SKM-1 (cell line): ENCODE data around the gene SSTR4.

ENCODE experiments used
- DNase-seq: peaks from one replicate; lab custom pipeline; 2025; ENCODE audit not compliant: unreplicated experiment; lab: John Stamatoyannopoulos, UW

SSTR4 gene

DNA sequence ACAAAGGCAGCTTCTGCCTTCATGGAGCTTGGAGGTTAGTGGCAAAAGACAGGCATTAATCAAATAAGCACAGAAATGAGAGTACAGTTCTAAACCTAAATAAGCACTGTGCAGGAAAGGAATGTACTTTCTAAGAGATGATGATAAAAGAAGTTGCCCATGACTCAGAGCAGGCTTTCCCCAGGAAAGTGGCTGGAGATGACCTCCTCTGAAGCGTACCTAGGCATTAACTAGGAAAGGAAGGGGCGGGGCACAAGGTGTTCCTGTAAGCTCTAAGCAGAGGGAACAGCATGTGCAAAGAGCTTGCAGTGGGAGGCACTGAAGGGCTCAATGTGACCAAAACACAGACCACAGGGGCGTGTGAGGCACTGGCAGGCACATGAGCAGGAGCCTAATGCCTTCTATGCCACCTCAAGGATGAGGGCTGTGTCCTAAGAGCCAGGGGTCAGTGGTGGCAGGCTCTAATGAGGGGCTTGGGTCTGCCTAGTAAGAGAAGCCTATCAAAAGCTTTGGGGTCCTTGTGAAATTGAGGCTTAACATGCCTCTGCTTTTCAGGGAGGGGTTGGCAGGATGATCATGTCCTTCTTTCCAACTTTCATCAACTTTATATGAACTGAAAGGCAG is 4.9 kb downstream of the SSTR4 start:
- no peak for DNase-seq

DNA sequence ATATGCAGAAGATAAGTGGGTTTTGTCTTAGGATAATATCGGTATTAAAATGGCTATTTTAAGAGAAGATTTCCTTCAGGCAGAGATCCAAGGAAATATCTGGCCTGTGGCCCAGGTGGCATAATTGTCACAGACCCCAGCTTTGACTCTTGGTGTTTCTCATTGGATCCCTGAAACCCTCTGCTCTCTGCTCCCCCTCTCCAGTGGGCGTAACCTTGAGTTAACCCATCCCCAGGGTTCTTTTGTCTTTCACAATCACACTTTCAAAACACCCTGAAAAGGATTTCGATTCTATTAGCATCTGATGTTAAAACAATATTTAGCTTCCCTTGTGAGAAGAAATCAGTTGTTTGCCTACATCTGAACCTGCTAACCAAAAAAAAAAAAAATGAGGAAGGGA is 7.2 kb downstream of the SSTR4 start:
- DNase-seq = no peak

DNA sequence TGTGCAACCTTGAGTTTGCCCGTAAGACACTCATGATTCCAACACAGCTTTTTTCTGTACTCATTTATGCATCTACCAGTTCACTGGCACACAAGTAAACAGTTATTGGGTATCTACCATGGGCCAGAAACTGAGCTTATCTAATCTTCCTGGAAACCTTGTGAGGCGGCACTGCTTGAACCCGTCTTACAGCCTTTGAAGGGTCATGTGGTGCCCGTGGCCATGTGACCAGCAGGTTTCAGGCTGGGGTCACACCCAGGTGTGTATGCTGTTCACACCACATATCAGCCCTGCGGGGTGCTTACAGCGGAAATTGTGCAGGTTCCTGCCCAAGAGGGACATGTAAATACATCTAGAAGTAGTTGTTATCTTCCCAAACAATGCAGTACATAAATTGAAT is 8.3 kb downstream of the SSTR4 start:
- no peak for DNase-seq

DNA sequence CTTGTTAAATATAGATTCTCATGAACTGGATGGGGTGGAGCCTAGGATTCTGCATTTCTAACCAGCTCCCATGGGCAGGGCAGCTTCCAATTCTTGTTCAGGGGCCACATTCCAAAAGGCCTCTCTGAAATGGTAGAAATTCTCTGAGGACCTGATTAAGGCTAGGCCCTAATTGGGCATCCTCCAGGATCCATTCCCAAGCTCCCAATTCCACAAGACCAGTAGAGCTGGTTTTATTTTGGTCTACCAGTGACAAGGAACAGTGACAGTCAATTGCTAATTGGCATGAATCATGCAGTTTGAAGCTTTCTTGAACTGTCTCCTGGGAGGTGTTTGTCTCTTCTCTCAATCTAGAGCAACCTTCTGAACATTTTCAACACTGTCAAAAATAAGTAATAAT is 11.3 kb downstream of the SSTR4 start:
- no peak for DNase-seq

DNA sequence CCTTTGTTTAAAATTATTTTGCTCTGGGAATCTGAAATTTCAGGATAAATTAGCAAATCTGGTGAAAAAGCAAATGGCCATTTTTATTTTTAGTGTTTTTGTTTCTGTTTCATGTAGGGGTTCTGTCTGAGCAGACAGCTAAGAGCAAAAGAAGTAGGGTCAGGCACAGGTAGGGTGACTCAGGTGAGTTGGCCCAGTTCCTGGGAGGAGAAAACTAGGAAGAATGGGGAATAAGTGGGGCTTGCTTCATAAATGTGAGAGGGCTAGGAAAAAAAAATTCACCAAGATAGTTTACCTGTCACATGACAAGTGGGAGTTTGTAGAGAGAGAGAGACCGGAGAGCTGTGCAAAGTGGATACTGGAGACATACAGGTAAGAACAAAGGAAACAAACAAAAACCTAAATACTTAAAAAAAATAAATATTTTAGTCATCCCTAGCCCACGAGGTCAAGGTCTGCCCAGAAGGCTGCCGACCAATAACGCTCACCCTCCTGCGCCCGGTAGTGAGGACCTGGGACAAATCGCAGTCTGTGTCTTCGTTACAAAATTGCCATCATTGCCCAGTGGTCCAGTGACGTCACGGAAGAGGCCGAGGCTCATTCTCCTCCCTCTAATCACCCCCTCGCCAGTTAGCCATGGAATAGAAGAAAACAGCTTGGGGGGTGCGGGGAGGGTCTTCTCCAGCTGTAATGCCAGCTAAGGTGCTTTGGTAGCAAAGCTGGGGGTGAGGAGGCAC is 12.1 kb downstream of the SSTR4 start:
- DNase-seq = no peak

DNA sequence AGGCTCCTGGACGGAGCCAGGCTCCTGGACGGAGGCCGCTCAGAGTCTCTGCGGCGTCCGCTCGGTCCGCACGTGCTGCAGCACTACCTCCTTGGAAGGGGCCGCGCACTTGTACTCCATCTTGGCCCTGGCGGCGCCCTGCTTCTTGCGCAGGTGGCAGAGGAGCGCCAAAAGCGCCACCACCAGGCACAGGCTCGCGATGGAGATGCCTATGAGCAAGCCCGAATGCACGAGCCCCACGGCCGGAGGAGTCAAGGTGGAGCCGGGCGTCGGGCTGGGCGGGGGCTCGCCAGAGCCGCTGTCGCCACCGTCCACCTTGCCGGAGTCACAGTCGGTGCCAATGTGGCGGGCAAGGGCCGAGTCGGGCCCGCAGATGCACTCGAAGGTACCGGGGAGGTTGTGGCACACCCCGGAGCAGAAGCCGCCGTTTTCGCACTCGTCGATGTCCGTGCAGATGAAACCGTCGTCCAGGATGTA is 12.7 kb downstream of the SSTR4 start:
- DNase-seq = no peak

DNA sequence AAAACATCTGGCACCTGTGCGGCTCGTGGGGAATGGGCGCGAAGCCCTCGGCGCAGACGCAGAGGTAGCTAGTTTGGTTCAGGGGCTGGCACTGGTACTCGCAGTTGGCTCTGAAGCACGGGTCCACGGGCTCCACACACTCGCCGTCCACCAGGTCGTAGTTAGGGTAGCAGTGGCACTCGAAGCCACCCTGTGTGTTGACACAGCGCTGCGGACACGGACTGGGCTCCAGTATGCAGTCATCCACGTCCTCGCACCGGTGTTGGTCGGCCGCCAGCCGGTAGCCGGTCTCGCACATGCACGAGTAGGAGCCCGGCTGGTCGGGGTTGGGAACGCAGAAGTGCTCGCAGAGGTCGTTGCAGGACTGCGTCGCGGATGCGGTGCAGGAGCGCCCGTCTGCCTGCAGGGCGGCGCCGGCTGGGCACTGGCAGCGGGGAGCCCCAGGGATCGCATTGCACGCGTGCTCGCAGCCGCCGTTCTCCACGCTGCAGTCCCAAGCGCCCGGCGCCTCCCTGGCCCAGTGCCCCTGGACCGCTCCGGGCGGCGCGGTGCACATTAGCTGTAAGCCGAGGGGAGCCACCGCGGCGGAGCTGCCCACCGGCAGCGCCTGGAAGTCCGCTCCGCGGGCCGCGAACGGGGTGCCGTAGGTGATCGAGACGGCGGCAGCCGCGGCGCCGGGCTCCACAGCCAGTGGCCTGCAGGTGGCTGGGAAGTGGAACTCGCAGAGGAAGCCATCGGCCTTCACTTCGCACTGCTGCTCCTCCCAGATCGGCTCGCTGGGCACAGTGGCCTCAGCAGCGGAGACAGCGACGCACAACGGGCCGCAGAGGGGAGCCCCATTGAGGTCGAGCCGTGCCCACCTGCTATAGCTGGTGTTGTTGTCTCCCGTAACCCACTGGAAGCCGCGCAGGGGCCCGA is 13.4 kb downstream of the SSTR4 start:
- peak; percentile 71 for DNase-seq

DNA sequence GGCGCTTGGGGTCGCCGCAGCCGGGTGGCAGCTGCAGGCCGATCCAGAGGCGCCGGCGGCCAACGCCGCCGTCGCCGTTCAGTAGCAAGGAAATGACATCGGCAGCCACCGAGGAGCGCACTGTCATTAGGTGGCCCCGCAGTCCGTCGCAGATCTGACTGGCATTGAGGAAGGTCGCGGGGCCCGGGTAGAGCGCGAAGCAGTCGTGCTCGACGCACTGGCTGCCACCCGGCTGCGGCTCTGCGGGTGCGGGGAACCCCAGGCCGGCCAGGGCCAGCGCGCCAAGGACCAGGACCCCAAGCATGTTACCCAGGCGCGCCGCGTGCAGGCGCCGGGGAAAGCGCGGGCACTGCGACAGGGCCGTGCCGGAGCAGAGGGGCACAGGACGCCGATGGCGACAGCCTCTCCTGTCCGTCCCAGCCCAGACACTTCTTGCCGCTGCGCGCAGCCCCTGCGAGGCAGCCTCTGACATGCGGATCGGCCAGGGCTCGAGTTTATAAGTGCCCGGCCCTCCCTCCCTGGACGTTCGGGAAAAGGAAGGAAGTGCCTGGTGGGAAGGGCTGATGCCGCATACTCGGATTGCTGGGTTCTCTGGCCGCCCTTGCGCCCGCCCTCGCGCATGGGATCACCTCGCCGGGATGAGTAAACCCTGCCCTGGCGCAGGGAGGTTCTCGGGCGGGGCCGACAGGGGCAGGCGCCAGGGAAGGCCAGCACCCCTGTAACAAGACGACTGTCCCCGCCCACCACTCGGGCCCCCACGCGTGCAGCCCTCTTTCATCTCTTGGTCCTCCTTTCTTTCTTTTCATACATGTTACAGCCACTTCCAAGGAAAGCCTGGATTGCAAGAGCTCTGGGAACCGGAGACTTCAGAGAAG is 14.3 kb downstream of the SSTR4 start, which contains the start of gene THBD:
THBD (minus strand) TSS at position 472 of the 875 bp plus-strand sequence; CDS start at position 304, 168 bp downstream.
- DNase-seq = no peak

DNA sequence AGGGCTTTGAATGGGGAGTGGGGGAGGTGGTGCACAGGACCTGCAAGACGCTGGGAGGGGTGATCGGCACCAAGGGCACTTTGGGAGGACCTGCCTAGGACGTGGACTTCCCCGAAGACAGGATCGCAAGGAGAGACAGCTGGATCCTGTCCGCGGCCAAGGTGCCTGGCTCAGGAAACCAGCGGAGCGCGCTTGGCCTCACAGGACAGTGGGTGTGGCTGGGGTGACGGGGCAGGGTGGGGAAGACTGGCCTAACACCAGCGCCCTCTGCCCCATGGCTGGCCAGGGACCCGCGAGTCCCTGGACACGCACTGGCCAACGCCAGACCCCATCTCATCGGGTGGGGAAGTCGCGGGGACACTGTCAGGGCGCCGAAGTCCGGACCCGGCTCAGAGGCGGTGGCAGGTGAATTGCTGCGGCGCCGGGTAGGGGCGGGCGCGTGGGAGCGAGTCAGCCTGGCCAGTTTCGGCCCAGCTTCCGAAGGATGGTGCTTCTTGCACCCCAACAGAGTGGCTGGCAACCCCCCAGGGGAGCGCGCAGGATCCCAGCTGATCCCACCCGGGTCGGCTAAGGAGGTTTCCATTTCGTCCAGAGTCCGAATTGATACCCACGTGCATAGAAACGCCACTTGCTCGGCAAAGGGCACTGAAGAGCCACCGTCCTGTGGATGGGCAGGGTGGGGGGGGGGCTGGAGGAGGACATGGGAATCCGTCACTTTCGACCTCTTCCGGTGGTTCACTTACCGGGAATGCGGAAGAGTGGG is 15.1 kb downstream of the SSTR4 start:
- DNase-seq = no peak

DNA sequence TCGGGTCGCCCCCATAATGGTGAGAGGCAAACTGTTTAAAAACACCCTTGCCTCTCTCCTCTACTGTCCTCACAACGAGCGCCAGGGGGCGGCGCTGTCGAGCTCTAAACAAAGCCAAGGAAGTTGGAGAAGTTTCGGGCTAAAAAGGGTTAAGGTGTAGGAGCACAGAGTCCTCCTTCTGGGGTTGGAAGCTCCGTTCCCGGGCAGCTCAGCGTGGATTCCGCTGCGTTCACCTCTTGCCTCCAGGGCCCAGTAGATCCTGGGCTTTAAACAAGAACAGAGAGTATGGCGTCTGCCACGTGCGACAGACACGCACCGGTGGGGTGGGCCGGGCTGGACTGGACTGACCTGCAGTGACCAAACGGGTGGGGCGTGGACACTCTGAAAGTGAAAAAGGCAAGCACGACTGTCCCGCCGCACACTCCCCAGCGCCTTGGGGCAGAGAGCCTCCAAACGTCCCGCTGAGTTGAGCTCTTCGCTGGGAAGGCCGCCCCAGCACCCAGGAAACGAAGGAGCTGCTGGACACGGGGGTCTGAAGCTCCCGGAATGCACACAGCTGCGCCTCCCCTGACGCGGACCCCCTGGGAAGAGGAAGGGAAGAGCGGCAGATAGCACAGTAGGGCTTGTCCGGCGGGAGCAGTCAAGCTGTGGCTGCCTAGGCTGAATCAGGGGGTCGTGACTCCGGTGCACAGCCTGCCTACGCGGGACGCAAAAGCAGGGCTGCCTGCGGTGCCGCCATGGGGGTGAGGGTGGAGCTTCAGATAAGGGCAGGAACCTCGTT is 15.9 kb downstream of the SSTR4 start:
- peak; percentile 47 for DNase-seq

DNA sequence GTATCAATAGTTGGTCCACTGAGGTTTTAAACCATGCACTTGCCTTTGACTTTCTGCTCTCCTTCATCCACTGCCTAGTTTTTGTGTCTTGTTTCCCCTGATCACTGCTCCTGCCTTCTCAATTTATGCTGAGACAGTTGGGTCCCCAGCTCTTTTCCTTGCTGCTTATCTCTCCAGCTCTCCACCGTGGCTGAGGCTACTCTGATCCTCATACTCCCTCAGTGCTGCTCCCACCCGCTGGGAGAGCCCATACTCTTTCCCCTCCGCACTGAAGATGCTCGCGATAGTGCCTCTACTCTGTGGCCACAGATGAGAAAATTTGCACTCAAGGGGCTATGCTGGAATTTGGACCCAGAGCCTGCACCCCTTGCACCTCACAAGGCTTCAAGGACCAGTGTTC is 17.8 kb downstream of the SSTR4 start:
- DNase-seq = no peak

DNA sequence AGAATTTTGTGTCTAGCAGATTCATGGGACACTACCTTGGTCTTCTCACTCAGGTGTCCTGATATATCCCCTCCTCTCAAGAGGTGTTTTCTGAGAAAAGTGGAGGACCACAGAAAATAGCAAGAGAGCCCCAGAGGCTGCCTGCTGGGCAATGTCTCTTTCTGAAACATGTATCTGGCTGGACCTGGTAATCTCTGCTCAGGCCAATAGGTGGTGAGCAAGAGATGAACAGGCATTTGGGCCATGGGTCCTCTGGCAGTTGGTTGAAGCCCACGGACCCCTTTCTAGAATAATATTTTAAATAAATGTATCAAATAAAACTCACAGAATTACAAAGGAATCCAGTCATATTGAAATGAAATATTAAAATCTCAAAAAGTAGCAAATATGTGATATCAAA is 23.1 kb downstream of the SSTR4 start:
- no peak for DNase-seq

DNA sequence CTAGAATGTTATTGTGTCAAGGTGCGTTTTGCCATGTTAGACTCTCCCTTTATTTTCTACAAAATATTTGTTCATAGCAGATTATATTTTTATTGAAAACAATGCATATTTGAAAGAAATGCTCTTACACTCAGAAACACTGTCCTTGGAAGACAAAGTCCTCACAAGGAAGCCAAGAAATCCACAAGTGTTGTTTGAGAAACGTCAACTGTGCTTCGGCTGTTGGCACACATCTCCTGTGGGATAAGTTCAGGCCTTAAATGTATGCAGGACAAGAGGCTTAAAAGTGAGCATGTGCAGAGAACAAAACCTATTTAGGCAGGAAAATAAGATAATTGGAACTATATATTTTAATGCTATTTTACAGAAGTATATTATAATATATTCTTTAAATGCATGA is 23.9 kb downstream of the SSTR4 start:
- no peak for DNase-seq

DNA sequence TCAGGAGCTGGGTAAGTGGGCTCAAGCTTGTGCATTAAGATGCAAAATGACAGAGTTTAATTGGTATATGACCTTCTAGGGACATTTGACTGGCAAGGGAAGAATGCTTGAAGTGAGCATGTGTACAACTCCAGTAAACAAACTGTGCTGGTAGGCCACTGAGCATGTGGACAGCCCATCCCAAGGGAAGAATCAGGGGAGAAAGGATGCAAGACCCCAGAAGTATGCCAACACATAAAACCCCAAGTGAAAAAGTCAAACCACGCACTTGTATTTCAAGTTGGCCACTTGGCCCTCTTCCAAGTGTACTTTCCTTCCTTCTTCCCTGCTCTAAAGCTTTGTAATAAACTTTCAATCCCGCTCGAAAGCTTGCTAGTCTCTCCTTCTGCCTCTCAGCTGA is 24.7 kb downstream of the SSTR4 start:
- DNase-seq = no peak

DNA sequence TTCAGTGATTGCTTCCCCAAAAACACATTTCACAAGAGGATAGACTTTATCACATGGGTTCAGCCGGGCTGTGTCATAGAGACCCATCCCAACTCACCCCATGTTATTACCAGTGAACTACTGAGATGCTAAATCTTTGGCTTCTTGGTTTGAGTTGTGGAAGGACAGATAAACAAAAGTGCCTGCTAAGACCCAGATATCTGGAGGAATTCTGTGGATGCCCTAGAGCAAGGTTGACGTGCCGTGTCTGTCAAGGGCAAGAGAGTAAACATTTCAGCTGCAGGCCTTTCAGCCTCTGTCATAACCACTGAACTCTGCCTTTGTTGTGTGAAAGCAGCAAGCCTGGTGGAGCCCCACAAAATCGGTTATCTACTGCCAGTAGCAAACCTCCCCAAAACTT is 25.5 kb downstream of the SSTR4 start:
- no peak for DNase-seq

DNA sequence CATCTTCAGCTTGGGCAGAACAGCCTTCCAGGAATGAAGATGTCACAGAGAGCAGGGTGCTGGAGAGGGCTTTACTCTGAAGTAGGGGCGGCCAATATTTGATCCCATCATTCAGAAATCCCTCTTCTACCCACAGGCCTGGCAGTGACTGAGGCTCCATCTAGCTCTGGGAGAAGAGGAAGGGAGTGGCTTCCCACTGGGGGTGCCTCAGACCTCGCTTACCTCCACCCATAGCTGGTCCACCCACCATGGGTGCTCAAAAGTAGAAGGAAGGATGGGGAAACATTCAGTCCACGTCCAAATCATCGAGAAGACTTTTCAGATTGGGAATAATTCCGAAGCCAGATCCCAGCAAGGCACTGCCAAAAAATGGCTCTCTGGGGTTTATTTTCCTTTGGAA is 26.1 kb downstream of the SSTR4 start:
- no peak for DNase-seq

DNA sequence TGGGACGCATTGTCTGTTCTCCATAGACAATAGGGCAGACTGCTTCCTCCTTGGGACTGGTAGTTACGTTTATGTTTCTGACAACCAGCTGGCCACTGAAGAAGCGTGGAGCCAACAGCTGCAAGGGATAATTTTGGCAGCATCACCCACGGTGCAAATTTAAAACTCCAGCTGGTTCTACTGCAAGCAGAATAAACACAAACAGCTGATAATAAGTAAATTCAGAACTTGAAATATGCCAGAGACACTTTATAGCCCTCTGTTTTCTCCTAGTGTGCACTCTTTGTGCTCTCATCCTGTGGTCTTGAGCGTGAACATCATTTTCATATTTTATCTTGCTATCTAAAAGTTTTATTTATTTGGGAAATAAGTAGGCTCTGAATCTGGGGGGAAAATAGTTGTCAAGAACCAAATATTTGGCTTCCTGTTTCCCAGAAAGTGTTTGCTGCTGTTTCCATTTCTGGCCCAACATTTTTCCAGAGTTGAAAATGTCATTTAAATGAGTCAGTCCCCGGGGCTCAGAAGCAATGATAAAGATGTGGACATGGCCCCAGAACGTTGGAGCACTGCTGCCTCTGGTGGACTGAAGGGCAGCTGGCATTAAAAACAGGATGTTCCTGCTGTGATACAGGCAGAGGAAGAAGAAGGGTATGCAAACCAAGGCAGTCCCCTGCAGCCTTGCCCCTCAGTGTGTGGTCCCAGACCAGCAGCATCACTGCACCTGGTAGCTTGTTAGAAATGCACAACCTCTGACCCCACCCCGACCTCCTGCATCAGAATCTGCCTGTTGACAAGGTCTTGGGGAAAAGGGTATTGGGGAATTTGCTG is 26.8 kb downstream of the SSTR4 start:
- peak; percentile 46 for DNase-seq

DNA sequence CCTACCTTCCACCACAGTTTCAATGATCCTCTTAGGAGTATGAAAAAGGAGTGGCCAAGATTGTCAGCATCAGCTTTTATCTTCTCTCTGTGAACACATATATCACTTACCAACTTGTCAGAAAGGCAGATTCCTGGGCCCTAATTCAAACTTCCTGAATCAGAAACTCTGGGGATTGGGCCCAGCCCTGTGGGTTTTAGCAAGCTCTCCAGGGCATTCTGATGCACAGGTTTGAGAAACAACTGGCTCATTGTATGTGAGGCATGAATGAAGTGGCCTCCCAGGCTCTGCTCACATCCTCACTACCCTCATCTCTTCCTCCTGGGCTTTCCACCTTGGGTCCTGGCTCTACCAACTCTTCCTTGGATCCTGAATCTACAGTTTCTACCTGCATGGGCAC is 27.5 kb downstream of the SSTR4 start:
- DNase-seq = no peak
